B cell (primary cell): Measurements from ENCODE around the gene ENO4. TPM values are rescaled to one million over a fixed set of nuclear protein-coding genes. Genes with fewer than 3 reads are reported as not detected.

Experiments
- ATAC-seq: fragments of 200-7000 bp; cut with Tn5 transposase; one replicate; pipeline ENCODE4 v1.10.0; 2021; ENCODE audit warnings: low read depth, mild to moderate bottlenecking, moderate number of reproducible peaks, moderate library complexity
- CTCF ChIA-PET: fragments of 350-600 bp; sonication (Branson Sonifier 250); formaldehyde crosslinking; loops from one replicate; lab custom pipeline; 2021; ENCODE audit warnings: antibody characterized with exemption, inconsistent platforms; lab: Charles Lee
- POLR2A ChIA-PET: fragments of 350-600 bp; sonication (Branson Sonifier 250); formaldehyde crosslinking; loops from one replicate; lab custom pipeline; 2021; ENCODE audit warnings: antibody characterized with exemption; lab: Charles Lee
- DNase-seq: peaks from one replicate; pipeline ENCODE4 v3.0.0; 2013
- H2AFZ ChIP-seq: 2 replicates; pipeline ENCODE4 v1.6.1; 2012; ENCODE audit warnings: mild to moderate bottlenecking, low read depth, low read length; ENCODE audit not compliant: insufficient read depth, poor library complexity, severe bottlenecking
- H3K27ac ChIP-seq, 2 donors: 1 replicate in 1 of 2; 2 replicates in 1 of 2; pipeline ENCODE4 v1.5.1; 2012 to 2013; ENCODE audit warnings: low read length in 2 of 2, mild to moderate bottlenecking in 2 of 2, moderate library complexity in 1 of 2
- H3K27me3 ChIP-seq, 4 experiments: fragments of 200-600 bp in 1 of 4; sonication (generic) in 1 of 4; replicated peaks in 1 of 4; 1 replicate in 2 of 4; 2 replicates in 2 of 4; pipeline versions ENCODE4 v1.6.1 to v1.7.0; 2013 to 2016; ENCODE audit warnings: low read length in 3 of 4, mild to moderate bottlenecking in 2 of 4, mixed read lengths in 1 of 4, moderate library complexity in 1 of 4; ENCODE audit not compliant: insufficient read depth in 4 of 4, control insufficient read depth in 3 of 4; ENCODE audit errors: control extremely low read depth in 1 of 4
- H3K36me3 ChIP-seq, 2 experiments: replicated peaks in 1 of 2; 1 replicate in 1 of 2; 2 replicates in 1 of 2; pipeline versions ENCODE4 v1.6.1 to v1.7.1; 2013; ENCODE audit warnings: low read length in 1 of 2; ENCODE audit not compliant: insufficient read depth in 2 of 2, control insufficient read depth in 1 of 2; ENCODE audit errors: control extremely low read depth in 1 of 2, extremely low read depth in 1 of 2
- H3K4me1 ChIP-seq, 2 donors: fragments of 200-600 bp in 1 of 2; sonication (generic) in 1 of 2; 1 replicate in 1 of 2; 2 replicates in 1 of 2; pipeline versions ENCODE4 v1.5.1 to v1.6.1; 2013 to 2017; ENCODE audit warnings: low read length in 2 of 2; ENCODE audit not compliant: control insufficient read depth in 2 of 2, insufficient read depth in 2 of 2
- H3K4me2 ChIP-seq: replicated peaks from 2 replicates; pipeline ENCODE3; 2012; ENCODE audit warnings: mild to moderate bottlenecking, low read depth, low read length; ENCODE audit not compliant: poor library complexity, severe bottlenecking
- H3K4me3 ChIP-seq, 5 experiments: fragments of 200-600 bp in 1 of 5; sonication (generic) in 1 of 5; 1 replicate in 3 of 5; 2 replicates in 2 of 5; pipeline versions ENCODE4 v1.5.1 to v1.7.0; 2011 to 2016; ENCODE audit warnings: low read length in 4 of 5, mild to moderate bottlenecking in 4 of 5, low read depth in 2 of 5, control low read depth in 1 of 5, moderate library complexity in 1 of 5; ENCODE audit not compliant: insufficient read depth in 1 of 5; ENCODE audit errors: control extremely low read depth in 1 of 5, extremely low read depth in 1 of 5
- H3K79me2 ChIP-seq: fragments of 200-600 bp; sonication (generic); one replicate; pipeline ENCODE4 v1.6.0; 2016; ENCODE audit warnings: low read length; ENCODE audit not compliant: control insufficient read depth, insufficient read depth
- H3K9ac ChIP-seq: fragments of 200-600 bp; sonication (generic); 2 replicates; pipeline ENCODE4 v1.6.1; 2017; ENCODE audit warnings: mild to moderate bottlenecking, low read length, moderate library complexity
- H3K9me3 ChIP-seq, 3 donors: one replicate each; pipeline versions ENCODE4 v1.6.1 to v1.7.1; 2013; ENCODE audit warnings: low read length in 2 of 3; ENCODE audit not compliant: control insufficient read depth in 2 of 3, insufficient read depth in 1 of 3; ENCODE audit errors: control extremely low read depth in 1 of 3
- H4K20me1 ChIP-seq: 2 replicates; pipeline ENCODE4 v1.6.0; 2012; ENCODE audit warnings: mild to moderate bottlenecking, low read length; ENCODE audit not compliant: insufficient read depth, control insufficient read depth, poor library complexity, severe bottlenecking
- H3K27ac Mint-ChIP-seq: one replicate; pipeline ENCODE4 v1.8.0; 2021; ENCODE audit warnings: mixed read lengths
- H3K27me3 Mint-ChIP-seq: one replicate; pipeline ENCODE4 v1.8.0; 2021; ENCODE audit warnings: mixed read lengths
- H3K4me1 Mint-ChIP-seq: one replicate; pipeline ENCODE4 v1.8.0; 2021; ENCODE audit warnings: mixed read lengths
- H3K4me3 Mint-ChIP-seq: one replicate; pipeline ENCODE4 v1.8.0; 2021; ENCODE audit warnings: mixed read lengths
- H3K9me3 Mint-ChIP-seq: one replicate; pipeline ENCODE4 v1.8.0; 2022; ENCODE audit warnings: mixed read lengths; ENCODE audit not compliant: insufficient read depth
- EZH2 ChIP-seq: IDR thresholded peaks from 2 replicates; pipeline ENCODE4 v1.6.1; 2012; ENCODE audit warnings: borderline replicate concordance, low read depth, mild to moderate bottlenecking, moderate library complexity, low read length; ENCODE audit not compliant: insufficient read depth, poor library complexity, severe bottlenecking
- WGBS: methylation state at CpG from one replicate; pipeline ENCODE4 v1.1.5; 2013; ENCODE audit warnings: missing lambda C conversion rate; ENCODE audit not compliant: insufficient coverage; 5-methylcytosine and 5-hydroxymethylcytosine counted together
- intact Hi-C: fragments of 100-400 bp; cut with micrococcal nuclease; formaldehyde crosslinking; loops from one replicate; pipeline ENCODE4 v1.10.0; 2022
- polyA plus RNA-seq: library from polyadenylated mRNA; depleted of rRNA; stranded (reverse); fragments of >200 nt; gene quantifications from 2 replicates; pipeline ENCODE4 v1.2.3, GENCODE V29; 2012
- total RNA-seq, 2 donors: library from RNA; stranded (reverse); fragments of 120-200 nt in 1 of 2; gene quantifications; 1 replicate in 1 of 2; 2 replicates in 1 of 2; pipeline versions ENCODE4 v1.2.3 to v1.2.4, GENCODE V29; 2013 to 2022
- TF ChIP-seq, protein P1 (sequence below): fragments of 200-600 bp; IDR thresholded peaks from one replicate; pipeline ENCODE4 v1.8.0; 2022; ENCODE audit warnings: antibody characterized with exemption, mild to moderate bottlenecking

The ENO4 gene
- total and polyA plus RNA-seq, 2 donors (not counting 1 experiment from before 2014, with no cell fraction given): 0.07 to 0.37 TPM

DNA sequence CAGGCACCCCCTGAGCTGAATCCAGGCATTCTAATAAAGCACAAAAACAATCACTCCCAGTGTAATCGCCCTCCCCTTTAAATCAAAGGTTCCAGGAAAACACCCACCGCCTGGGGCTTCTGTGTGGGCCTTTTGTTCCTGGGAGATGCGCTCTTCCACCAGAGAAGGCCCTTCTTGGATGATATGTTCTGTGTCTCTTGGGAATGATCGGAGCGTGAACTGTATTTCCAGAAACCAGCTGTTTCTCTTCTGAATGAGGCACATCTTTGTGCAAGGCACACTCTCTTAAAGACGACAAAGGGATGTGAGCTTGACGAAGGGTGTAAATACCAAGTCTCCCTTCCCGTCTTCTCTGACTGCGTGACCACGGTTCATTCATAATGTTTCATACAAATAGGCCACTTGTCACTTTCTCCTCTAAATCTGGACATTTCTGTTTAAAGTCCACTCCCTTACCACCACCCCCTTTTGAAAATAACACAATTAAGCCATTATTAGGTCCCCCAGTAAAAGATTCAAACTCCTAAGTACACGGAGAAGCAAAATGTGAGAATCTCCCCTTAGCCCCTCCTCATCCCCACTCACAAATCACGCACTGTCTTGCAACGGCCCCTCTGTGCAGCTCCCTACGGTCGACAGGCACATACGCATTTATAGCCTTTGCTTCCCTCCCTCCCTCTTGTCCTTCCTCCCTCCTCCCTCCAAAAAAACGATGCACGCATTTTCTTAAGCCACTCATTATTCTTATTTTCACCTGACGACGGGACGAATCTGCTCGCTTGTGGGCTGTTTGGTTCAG is 45.6 kb upstream of the ENO4 start:
- ChIA-PET POLR2A (no interaction called here), CTCF (interaction anchor here (0.6 to 1.0 kb wide), 2 partner anchors 15 to 16 kb away, joined by 4 read pairs; no protein-coding TSS in a partner anchor)
- Histone ChIP-seq H3K4me1 (no peaks in the 10 kb centered on the region), H3K4me3 (no peak overlapping the region), H2AFZ (no peak overlapping the region), H3K36me3 (no peaks in the 10 kb centered on the region), H4K20me1 (no peaks in the 10 kb centered on the region), H3K9ac (no peak overlapping the region), H3K9me3 (no peaks in the 10 kb centered on the region), H3K79me2 (no peaks in the 10 kb centered on the region), H3K27ac (no peak overlapping the region), H3K27me3 (no peaks in the 10 kb centered on the region), H3K4me2 (no peak overlapping the region)
- ATAC-seq: no peak
- Mint-ChIP-seq H3K4me1 (no peaks in the 10 kb centered on the region), H3K27ac (no peak overlapping the region), H3K27me3 (peaks cover 7% of the 10 kb centered on the region), H3K9me3 (no peaks in the 10 kb centered on the region), H3K4me3 (no peak overlapping the region)
- TF ChIP-seq, protein P1, sequence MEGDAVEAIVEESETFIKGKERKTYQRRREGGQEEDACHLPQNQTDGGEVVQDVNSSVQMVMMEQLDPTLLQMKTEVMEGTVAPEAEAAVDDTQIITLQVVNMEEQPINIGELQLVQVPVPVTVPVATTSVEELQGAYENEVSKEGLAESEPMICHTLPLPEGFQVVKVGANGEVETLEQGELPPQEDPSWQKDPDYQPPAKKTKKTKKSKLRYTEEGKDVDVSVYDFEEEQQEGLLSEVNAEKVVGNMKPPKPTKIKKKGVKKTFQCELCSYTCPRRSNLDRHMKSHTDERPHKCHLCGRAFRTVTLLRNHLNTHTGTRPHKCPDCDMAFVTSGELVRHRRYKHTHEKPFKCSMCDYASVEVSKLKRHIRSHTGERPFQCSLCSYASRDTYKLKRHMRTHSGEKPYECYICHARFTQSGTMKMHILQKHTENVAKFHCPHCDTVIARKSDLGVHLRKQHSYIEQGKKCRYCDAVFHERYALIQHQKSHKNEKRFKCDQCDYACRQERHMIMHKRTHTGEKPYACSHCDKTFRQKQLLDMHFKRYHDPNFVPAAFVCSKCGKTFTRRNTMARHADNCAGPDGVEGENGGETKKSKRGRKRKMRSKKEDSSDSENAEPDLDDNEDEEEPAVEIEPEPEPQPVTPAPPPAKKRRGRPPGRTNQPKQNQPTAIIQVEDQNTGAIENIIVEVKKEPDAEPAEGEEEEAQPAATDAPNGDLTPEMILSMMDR: no peak
- TF ChIP-seq EZH2: no peak
- WGBS: 87% methylated on average over 20 of the region's 22 CpGs
- intact Hi-C loops: no loop called here
- DNase-seq: no peak

DNA sequence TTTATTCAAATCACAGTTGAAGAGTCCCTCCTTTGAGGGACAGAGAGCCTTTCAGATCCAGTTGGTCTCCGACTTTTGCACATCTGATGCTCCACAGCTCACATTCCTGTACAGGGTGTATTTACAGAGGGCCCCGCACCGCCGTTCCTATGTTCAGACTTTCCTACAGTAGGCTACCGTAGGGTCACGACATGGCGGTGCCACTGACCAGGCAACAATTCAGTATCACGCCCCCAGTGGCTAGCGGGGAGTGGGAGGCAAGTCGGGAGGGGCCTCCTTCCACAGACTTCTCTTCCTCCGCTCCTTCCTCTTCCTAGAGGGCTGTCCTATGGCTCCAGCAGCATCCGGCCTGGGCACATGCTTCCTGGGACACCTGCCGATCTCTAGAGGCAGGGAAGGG is 40.6 kb upstream of the ENO4 start:
- H3K4me3 ChIP-seq: no peak overlapping the region
- WGBS: 96% methylated on average over 10 of the region's 13 CpGs
- intact Hi-C loops: no loop called here
- H3K4me1 Mint-ChIP-seq: no peaks in the 10 kb centered on the region
- no peak overlapping the region for H3K4me2 ChIP-seq
- H3K4me1 ChIP-seq: no peaks in the 10 kb centered on the region
- DNase-seq: no peak
- no peak overlapping the region for H3K9ac ChIP-seq
- H3K9me3 ChIP-seq: no peaks in the 10 kb centered on the region
- H3K36me3 ChIP-seq: no peaks in the 10 kb centered on the region
- no peak overlapping the region for H3K27ac ChIP-seq
- no peaks in the 10 kb centered on the region for H3K9me3 Mint-ChIP-seq
- H4K20me1 ChIP-seq: no peaks in the 10 kb centered on the region
- no peak overlapping the region for H3K27ac Mint-ChIP-seq
- H3K27me3 ChIP-seq: no peaks in the 10 kb centered on the region
- no peaks in the 10 kb centered on the region for H3K79me2 ChIP-seq
- TF ChIP-seq, protein P1: no peak
- TF ChIP-seq EZH2: no peak
- no peak for ATAC-seq
- H3K4me3 Mint-ChIP-seq: no peak overlapping the region
- H2AFZ ChIP-seq: no peak overlapping the region
- POLR2A ChIA-PET: no interaction called here
- peaks cover 11% of the 10 kb centered on the region for H3K27me3 Mint-ChIP-seq
- CTCF ChIA-PET: no interaction called here
